ENCODE results near the gene RRAGA. TPM values are rescaled to one million over a fixed set of nuclear protein-coding genes. Genes with fewer than 3 reads are reported as not detected.
"Not testable (repeated sequence)": the region's sequence is repeated elsewhere in the genome, so short reads cannot be mapped to it uniquely, and the experiment has no call there.

The RRAGA gene
- total RNA-seq, 1 donor from 2014 or later: 76.9 TPM

DNA sequence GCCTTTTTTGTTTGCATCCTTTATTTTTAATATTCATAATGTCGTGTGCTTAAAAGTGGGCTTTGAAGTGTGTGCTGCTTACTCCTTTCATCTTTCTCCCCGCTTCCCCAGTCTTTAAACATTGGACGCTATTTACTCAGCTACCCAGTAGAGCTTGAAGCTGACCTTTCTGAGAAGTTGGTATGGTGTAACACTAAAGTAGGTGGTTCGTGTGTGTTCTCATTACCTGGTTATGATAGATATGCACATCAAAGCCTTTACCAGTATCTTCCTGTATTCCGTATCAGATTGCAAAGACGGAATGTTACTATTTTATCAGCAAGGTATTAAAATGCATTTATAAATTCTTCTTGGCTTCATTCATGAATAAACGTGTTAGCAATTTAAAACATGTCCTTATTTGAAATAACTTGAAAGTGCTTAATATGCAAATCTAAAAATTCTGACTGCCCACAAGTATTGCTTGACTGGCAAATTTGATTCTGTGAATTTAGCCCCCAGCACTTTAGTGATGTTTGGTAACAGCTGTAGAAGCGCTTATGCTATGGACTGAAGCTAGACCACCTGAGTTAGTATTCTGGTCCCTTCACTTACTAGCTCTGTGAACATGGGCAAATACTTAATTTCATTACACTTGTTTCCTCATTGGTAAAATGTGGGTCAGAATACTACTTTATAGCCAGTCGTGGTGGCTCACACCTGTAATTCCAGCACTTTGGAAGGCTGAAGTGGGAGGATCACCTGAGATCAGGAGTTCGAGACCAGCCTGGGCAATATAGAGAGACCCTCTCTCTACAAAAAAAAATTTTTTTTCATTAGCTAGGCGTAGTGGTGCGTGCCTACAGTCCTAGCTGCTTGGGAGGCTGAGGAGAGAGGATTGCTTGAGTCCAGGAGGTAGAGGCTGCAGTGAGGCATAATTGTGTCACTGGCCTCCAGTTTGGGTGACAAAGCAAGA is 1.7 kb downstream of the RRAGA start:
- no peak for DNase-seq (ENCODE audit: missing footprints)
- intact Hi-C loops (cut with DNase I): loop anchor here (5.0 kb wide), 1 partner anchor 121 kb away; no protein-coding TSS in a partner anchor
- no peak for ATAC-seq

DNA sequence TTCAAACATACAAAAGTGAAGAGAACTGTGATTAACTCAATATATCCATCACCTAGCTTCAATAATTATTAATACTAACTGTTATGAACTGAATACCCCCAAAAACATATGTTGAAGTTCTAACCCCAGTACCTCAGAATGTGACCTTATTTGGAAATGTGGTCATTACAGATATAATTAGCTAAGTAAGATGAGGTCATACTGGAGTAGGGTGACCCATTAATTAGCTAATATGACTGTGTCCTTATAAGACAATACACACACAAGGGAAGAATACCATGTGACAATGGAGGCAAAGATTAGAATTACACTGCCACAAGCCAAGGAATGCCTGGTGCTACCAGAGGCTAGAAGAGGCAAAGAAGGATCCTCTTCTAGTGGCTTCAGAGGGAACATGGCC is 7.8 kb downstream of the RRAGA start:
- intact Hi-C loops (cut with DNase I): no loop called here
- ATAC-seq: no peak
- DNase-seq (ENCODE audit: missing footprints): no peak

- DNase-seq (ENCODE audit: missing footprints) (no peak), ATAC-seq (no peak)
- intact Hi-C loops (cut with DNase I): no loop called here
Observed at GRCh38 chr9:19074229-19074628, 25.0 kb downstream of the RRAGA start.

- no peak for ATAC-seq
- intact Hi-C loops (cut with DNase I): no loop called here
Observed at GRCh38 chr9:19074836-19075235, 25.6 kb downstream of the RRAGA start.

DNA sequence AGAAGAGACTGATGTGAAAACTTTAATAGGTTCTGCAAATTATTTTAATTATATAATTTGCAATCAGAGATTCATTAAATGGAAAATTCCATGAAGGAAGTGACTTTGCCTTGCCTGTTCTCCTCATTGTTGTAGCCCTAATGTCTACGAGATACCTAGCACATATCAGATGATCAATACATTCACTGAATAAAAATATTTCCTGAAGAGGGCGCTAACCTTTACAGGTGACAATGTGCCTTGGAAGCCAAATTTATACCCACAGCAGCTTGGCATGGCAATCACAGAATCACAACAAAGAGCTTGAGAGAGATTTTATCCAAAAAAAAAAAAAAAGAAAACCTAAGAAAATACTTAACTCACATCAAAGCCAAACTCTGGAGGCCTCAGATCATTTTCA is 36.1 kb downstream of the RRAGA start:
- intact Hi-C loops (cut with DNase I): loop anchor here (10.0 kb wide), 1 partner anchor 290 kb away; no protein-coding TSS in a partner anchor
- DNase-seq (ENCODE audit: missing footprints) (no peak), ATAC-seq (no peak)

More at GRCh38 chr9:19074836-19075235, 25.6 kb downstream of the RRAGA start:
- no peak for DNase-seq (ENCODE audit: missing footprints)

DNA sequence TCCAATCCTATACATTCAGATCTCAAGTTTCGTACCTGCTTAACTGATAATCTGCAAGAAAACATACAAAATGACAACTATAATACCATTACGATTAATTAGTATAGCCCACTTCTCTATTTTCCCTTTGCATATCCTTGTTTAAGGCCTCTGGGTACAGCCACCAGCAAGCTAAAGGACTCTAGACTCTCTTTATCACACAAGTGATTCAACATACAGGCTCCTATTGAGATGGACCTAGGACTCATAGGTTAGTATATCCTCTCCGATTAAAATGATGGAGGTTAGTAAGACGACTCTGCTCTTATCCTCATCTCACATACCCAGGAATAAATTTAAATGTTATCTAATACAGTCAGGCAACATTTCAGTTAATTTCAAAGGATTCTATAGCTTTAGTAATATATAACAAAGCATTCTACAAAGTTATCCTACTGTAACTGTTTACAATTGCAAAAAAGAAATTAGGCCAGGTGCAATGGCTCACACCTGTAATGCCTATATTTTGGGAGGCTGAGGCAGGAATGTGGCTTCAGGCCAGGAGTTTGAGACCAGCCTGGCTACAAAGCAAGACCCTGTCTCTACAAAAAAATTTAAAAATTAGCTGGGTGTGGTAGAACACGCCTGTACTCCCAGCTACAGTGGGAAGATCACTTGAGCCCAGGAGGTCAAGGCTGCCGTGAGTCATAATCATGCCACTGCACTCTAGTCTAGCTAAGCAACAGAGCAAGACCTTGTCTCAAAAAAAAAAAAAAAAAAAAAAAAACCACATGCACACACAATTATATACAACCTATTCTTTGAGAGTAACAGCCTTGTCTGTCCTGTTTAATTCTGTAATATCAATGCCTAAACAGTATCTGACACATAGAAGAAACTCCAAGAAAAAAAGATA is 38.1 kb downstream of the RRAGA start:
- no peak for ATAC-seq
- no peak for DNase-seq (ENCODE audit: missing footprints)
- intact Hi-C loops (cut with DNase I): loop anchor here (10.0 kb wide), 1 partner anchor 287 kb away; no protein-coding TSS in a partner anchor

DNA sequence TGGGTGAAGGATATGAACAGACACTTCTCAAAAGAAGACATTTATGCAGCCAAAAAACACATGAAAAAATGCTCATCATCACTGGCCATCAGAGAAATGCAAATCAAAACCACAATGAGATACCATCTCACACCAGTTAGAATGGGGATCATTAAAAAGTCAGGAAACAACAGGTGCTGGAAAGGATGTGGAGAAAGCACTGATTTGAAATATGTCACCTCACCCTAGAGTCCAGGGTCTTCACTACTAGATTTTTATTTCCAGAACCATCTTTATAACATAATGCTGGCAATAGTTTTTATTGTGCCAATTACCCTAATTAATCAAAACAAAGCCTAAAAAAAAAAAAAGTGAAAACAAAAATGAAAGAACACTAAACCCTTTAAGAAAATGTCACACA is 48.2 kb downstream of the RRAGA start:
- ATAC-seq; DNase-seq (ENCODE audit: missing footprints); intact Hi-C loops (cut with DNase I): not testable (repeated sequence)

Other genes starting within 250 kb of the RRAGA start
- gene SAXO1, start 16.2 kb upstream of the RRAGA start, total RNA-seq: not detected
- gene HAUS6, start 53.5 kb downstream of the RRAGA start, total RNA-seq: 6.0 TPM
- gene PLIN2, start 78.1 kb downstream of the RRAGA start, total RNA-seq: 82.8 TPM
- gene DENND4C, start 181.3 kb downstream of the RRAGA start, total RNA-seq: 22.0 TPM